Astrocyte (in vitro differentiated cells and primary cell): Measurements from ENCODE around the gene CWC27. TPM values are rescaled to one million over a fixed set of nuclear protein-coding genes. Genes with fewer than 3 reads are reported as not detected.

Experiments used
- DNase-seq: peaks from one replicate; pipeline ENCODE4 v3.0.0-alpha.2; 2010; ENCODE audit warnings: low read depth
- FAIRE-seq: peaks from 2 replicates; lab custom pipeline; 2011; peaks lifted over from hg19 to GRCh38; lab: Jason Lieb, UNC
- H2AFZ ChIP-seq: 2 replicates; pipeline ENCODE4 v1.6.0; 2012; ENCODE audit warnings: low read depth, low read length, inconsistent platforms
- H3K27ac ChIP-seq: 2 replicates; pipeline ENCODE4 v1.5.1; 2011; ENCODE audit warnings: low read depth, low read length, inconsistent platforms
- H3K27me3 ChIP-seq: 2 replicates; pipeline ENCODE4 v1.6.0; 2011; ENCODE audit warnings: low read length, inconsistent platforms; ENCODE audit not compliant: insufficient read depth
- H3K36me3 ChIP-seq: 2 replicates; pipeline ENCODE4 v1.5.1; 2011; ENCODE audit warnings: low read length, inconsistent platforms; ENCODE audit not compliant: insufficient read depth
- H3K4me1 ChIP-seq: 2 replicates; pipeline ENCODE4 v1.5.1; 2011; ENCODE audit warnings: low read length, inconsistent platforms; ENCODE audit not compliant: insufficient read depth
- H3K4me2 ChIP-seq: 2 replicates; pipeline ENCODE4 v1.6.0; 2012; ENCODE audit warnings: low read length, inconsistent platforms
- H3K4me3 ChIP-seq: 2 replicates; pipeline ENCODE4 v1.5.1; 2011; ENCODE audit warnings: low read depth, mild to moderate bottlenecking, low read length, inconsistent platforms; ENCODE audit not compliant: insufficient read depth
- H3K79me2 ChIP-seq: 2 replicates; pipeline ENCODE4 v1.6.0; 2012; ENCODE audit warnings: mild to moderate bottlenecking, low read length, inconsistent platforms; ENCODE audit not compliant: insufficient read depth
- H3K9ac ChIP-seq: 2 replicates; pipeline ENCODE4 v1.6.0; 2012; ENCODE audit warnings: mild to moderate bottlenecking, low read length, inconsistent platforms
- H3K9me3 ChIP-seq: 2 replicates; pipeline ENCODE4 v1.5.1; 2012; ENCODE audit warnings: low read depth, mild to moderate bottlenecking, low read length, inconsistent platforms; ENCODE audit not compliant: insufficient read depth
- H4K20me1 ChIP-seq: 2 replicates; pipeline ENCODE4 v1.6.0; 2012; ENCODE audit warnings: low read length, inconsistent platforms; ENCODE audit not compliant: insufficient read depth
- H3K27ac Mint-ChIP-seq: one replicate; pipeline ENCODE4 v1.8.0; 2021; ENCODE audit warnings: mild to moderate bottlenecking, mixed read lengths; ENCODE audit not compliant: unreplicated experiment
- H3K27me3 Mint-ChIP-seq: one replicate; pipeline ENCODE4 v1.8.0; 2021; ENCODE audit warnings: low read depth, mixed read lengths; ENCODE audit not compliant: unreplicated experiment
- H3K36me3 Mint-ChIP-seq: one replicate; pipeline ENCODE4 v1.8.0; 2021; ENCODE audit warnings: low read depth, mixed read lengths; ENCODE audit not compliant: unreplicated experiment
- H3K4me1 Mint-ChIP-seq: one replicate; pipeline ENCODE4 v1.8.0; 2021; ENCODE audit warnings: low read depth, mixed read lengths; ENCODE audit not compliant: unreplicated experiment
- H3K4me3 Mint-ChIP-seq: one replicate; pipeline ENCODE4 v1.8.0; 2021; ENCODE audit warnings: mild to moderate bottlenecking, moderate library complexity, mixed read lengths; ENCODE audit not compliant: unreplicated experiment
- H3K9me3 Mint-ChIP-seq: one replicate; pipeline ENCODE4 v1.8.0; 2021; ENCODE audit warnings: mild to moderate bottlenecking, mixed read lengths; ENCODE audit not compliant: unreplicated experiment
- CTCF ChIP-seq: IDR thresholded peaks from 2 replicates; pipeline ENCODE4 v1.5.1; 2011; ENCODE audit warnings: low read depth, mild to moderate bottlenecking, inconsistent platforms, low read length, moderate library complexity; ENCODE audit not compliant: insufficient read depth
- EZH2 ChIP-seq: IDR thresholded peaks from 2 replicates; pipeline ENCODE4 v1.6.1; 2012; ENCODE audit warnings: mild to moderate bottlenecking, low read length, inconsistent platforms; ENCODE audit not compliant: insufficient read depth
- total RNA-seq: library from RNA; stranded (reverse); gene quantifications from 2 replicates; pipeline ENCODE4 v1.2.1, GENCODE V29; 2021

Gene CWC27
- total RNA-seq, 1 donor from 2014 or later, result 25.7 TPM

DNA sequence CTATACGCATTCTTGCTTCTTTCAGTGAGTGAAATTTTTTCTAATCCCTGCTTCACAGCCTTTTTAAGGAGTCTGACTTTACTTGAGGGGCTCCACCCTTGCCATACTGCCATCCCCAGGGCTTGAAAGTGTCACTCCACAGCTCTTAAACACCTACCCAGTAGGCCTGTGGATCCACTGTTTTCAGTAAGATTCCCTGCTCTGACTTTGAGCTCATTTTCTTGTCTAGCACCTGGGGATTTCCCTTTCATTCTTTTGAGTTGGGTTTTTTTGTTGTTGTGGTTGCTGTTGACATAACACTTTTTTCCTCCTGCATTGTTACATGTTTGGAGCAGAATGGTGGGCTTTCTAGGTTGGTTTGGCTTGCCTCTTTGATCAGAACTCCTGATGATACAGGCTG lies 23.8 kb upstream of the CWC27 start:
- H3K27me3 ChIP-seq, result no peaks in the 10 kb centered on the region
- H3K27ac Mint-ChIP-seq, result no peak overlapping the region
- no peak overlapping the region for H3K4me2 ChIP-seq
- peaks cover 8% of the 10 kb centered on the region for H3K4me1 Mint-ChIP-seq
- no peak for FAIRE-seq
- no peak for DNase-seq
- H3K9ac ChIP-seq, result no peak overlapping the region
- H3K4me3 ChIP-seq, result no peak overlapping the region
- H2AFZ ChIP-seq, result no peak overlapping the region
- H3K27me3 Mint-ChIP-seq, result no peaks in the 10 kb centered on the region
- peaks cover 13% of the 10 kb centered on the region for H3K79me2 ChIP-seq
- no peaks in the 10 kb centered on the region for H3K9me3 ChIP-seq
- no peaks in the 10 kb centered on the region for H4K20me1 ChIP-seq
- TF ChIP-seq EZH2 (no peak), CTCF (no peak)
- no peaks in the 10 kb centered on the region for H3K4me1 ChIP-seq
- H3K4me3 Mint-ChIP-seq, result no peak overlapping the region
- no peak overlapping the region for H3K27ac ChIP-seq
- no peaks in the 10 kb centered on the region for H3K9me3 Mint-ChIP-seq
- H3K36me3 ChIP-seq, result peaks cover 6% of the 10 kb centered on the region
- H3K36me3 Mint-ChIP-seq, result peaks cover 2% of the 10 kb centered on the region

DNA sequence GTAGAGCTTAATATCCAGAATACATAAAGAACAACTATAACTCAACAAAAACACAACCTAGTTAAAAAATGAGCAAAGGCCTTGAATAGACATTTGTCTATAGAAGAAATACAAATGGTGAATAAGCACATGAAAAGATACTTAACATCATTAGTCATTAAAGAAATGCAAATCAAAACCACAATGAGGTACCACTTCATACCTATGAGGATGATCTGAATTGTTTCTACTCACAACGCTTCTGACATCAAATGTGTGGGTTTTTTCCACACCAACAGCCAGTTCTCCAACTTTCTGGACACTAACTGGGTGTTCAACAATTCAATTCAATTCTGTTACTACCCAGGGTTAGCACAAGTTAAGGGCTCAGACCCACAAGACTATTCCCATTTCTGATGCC lies 22.3 kb upstream of the CWC27 start:
- no peaks in the 10 kb centered on the region for H3K9me3 Mint-ChIP-seq
- Histone ChIP-seq H3K4me3 (no peak overlapping the region), H3K4me2 (peak overlapping the region; percentile 13), H3K36me3 (peaks cover 3% of the 10 kb centered on the region), H4K20me1 (peaks cover 8% of the 10 kb centered on the region), H3K9ac (no peak overlapping the region), H3K27ac (no peak overlapping the region), H2AFZ (no peak overlapping the region), H3K9me3 (no peaks in the 10 kb centered on the region), H3K4me1 (no peaks in the 10 kb centered on the region), H3K79me2 (peaks cover 13% of the 10 kb centered on the region), H3K27me3 (no peaks in the 10 kb centered on the region)
- H3K27ac Mint-ChIP-seq, result peak overlapping the region; percentile 68
- H3K4me3 Mint-ChIP-seq, result no peak overlapping the region
- TF ChIP-seq EZH2 (no peak), CTCF (no peak)
- H3K4me1 Mint-ChIP-seq, result peaks cover 8% of the 10 kb centered on the region
- DNase-seq (peak; percentile 77), FAIRE-seq (peak; percentile 77)
- no peaks in the 10 kb centered on the region for H3K27me3 Mint-ChIP-seq
- peaks cover 4% of the 10 kb centered on the region for H3K36me3 Mint-ChIP-seq

DNA sequence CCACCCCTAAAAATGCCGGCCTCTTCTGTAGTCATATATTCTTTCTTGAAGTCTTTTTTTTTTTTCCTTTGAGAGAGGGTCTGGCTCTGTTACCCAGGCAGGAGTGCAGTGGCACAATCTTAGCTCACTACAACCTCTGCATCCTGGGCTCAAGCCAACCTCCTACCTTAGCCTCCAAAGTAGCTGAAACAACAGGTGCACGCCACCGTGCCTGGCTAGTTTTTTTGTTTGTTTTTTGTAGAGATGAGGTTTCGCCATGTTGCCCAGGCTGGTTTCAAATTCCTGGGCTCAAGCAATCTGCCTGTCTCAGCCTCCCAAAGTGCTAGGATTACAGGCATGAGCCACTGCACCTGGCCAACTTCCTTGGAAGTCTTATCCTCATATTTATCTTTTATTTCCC lies 19.3 kb upstream of the CWC27 start:
- no peak for FAIRE-seq
- no peaks in the 10 kb centered on the region for H3K9me3 ChIP-seq
- H3K4me1 Mint-ChIP-seq, result peaks cover 8% of the 10 kb centered on the region
- peaks cover 7% of the 10 kb centered on the region for H3K36me3 ChIP-seq
- H3K4me2 ChIP-seq, result no peak overlapping the region
- H3K36me3 Mint-ChIP-seq, result peaks cover 4% of the 10 kb centered on the region
- H3K9ac ChIP-seq, result no peak overlapping the region
- no peak overlapping the region for H3K27ac ChIP-seq
- no peak for DNase-seq
- H3K27me3 Mint-ChIP-seq, result no peaks in the 10 kb centered on the region
- no peaks in the 10 kb centered on the region for H3K4me1 ChIP-seq
- H3K4me3 ChIP-seq, result no peak overlapping the region
- H3K4me3 Mint-ChIP-seq, result no peak overlapping the region
- H3K27ac Mint-ChIP-seq, result no peak overlapping the region
- no peak overlapping the region for H2AFZ ChIP-seq
- no peaks in the 10 kb centered on the region for H3K9me3 Mint-ChIP-seq
- no peaks in the 10 kb centered on the region for H3K27me3 ChIP-seq
- peaks cover 8% of the 10 kb centered on the region for H4K20me1 ChIP-seq
- TF ChIP-seq CTCF (no peak), EZH2 (no peak)
- peaks cover 14% of the 10 kb centered on the region for H3K79me2 ChIP-seq
